HepG2 (cell line): ENCODE results near the gene BICRA. TPM values are rescaled to one million over a fixed set of nuclear protein-coding genes. Genes with fewer than 3 reads are reported as not detected.

Experiments used
- ARNT2 ChIP-seq: sonication (generic); formaldehyde crosslinking; IDR thresholded peaks from 2 replicates; pipeline ENCODE4 v1.8.0; 2022; ENCODE audit warnings: mild to moderate bottlenecking, low read depth, missing genetic modification reagents, moderate library complexity
- ATF7-NPFF ChIP-seq: sonication (generic); formaldehyde crosslinking; IDR thresholded peaks from 2 replicates; pipeline ENCODE4 v1.8.1; 2023; ENCODE audit warnings: mild to moderate bottlenecking, low read depth, missing genetic modification reagents, moderate library complexity
- FOXP4 ChIP-seq: sonication (generic); formaldehyde crosslinking; IDR thresholded peaks from 2 replicates; pipeline ENCODE4 v1.4.0; 2020; ENCODE audit warnings: missing genetic modification reagents
- MTA1 ChIP-seq: sonication (generic); formaldehyde crosslinking; IDR thresholded peaks from 2 replicates; pipeline ENCODE4 v1.4.0; 2020; ENCODE audit warnings: missing genetic modification reagents, mild to moderate bottlenecking, borderline replicate concordance
- NR1H2 ChIP-seq: sonication (generic); formaldehyde crosslinking; IDR thresholded peaks from 2 replicates; pipeline ENCODE4 v1.8.1; 2022; ENCODE audit warnings: low read depth, missing genetic modification reagents, borderline replicate concordance
- PLSCR1 ChIP-seq: sonication (generic); formaldehyde crosslinking; IDR thresholded peaks from 2 replicates; pipeline ENCODE4 v1.5.0; 2020; ENCODE audit warnings: missing genetic modification reagents, mild to moderate bottlenecking, borderline replicate concordance
- RFXAP ChIP-seq: sonication (generic); formaldehyde crosslinking; IDR thresholded peaks from 2 replicates; pipeline ENCODE4 v1.4.0; 2020; ENCODE audit warnings: missing genetic modification reagents, borderline replicate concordance
- SIN3A ChIP-seq: IDR thresholded peaks from 2 replicates; pipeline ENCODE4 v1.6.1; 2011; ENCODE audit warnings: low read depth, mild to moderate bottlenecking, control low read depth, low read length, borderline replicate concordance
- TCF12 ChIP-seq, 2 experiments: fragments of 450-650 bp in 1 of 2; sonication (generic) in 1 of 2; formaldehyde crosslinking in 1 of 2; IDR thresholded peaks; 2 replicates each; pipeline versions ENCODE4 v1.6.1 to v1.8.0; 2017 to 2022; ENCODE audit warnings: antibody characterized with exemption in 1 of 2, mild to moderate bottlenecking in 1 of 2, missing genetic modification reagents in 1 of 2, moderate library complexity in 1 of 2
- ZBTB10 ChIP-seq: sonication (generic); formaldehyde crosslinking; IDR thresholded peaks from 2 replicates; pipeline ENCODE4 v1.4.0; 2020; ENCODE audit warnings: missing genetic modification reagents, borderline replicate concordance
- ZBTB46 ChIP-seq: sonication (generic); formaldehyde crosslinking; IDR thresholded peaks from 2 replicates; pipeline ENCODE4 v1.4.0; 2020; ENCODE audit warnings: mild to moderate bottlenecking, missing genetic modification reagents, borderline replicate concordance
- ZNF12 ChIP-seq: sonication (generic); formaldehyde crosslinking; IDR thresholded peaks from 2 replicates; pipeline ENCODE4 v1.5.0; 2020; ENCODE audit warnings: missing genetic modification reagents
- ZNF136 ChIP-seq: sonication (generic); formaldehyde crosslinking; IDR thresholded peaks from 2 replicates; pipeline ENCODE4 v1.8.1; 2022; ENCODE audit warnings: low read depth, mild to moderate bottlenecking, moderate library complexity, missing genetic modification reagents
- ZNF597 ChIP-seq: sonication (generic); formaldehyde crosslinking; IDR thresholded peaks from 2 replicates; pipeline ENCODE4 v1.5.0; 2020; ENCODE audit warnings: missing genetic modification reagents
- ZNF652 ChIP-seq: IDR thresholded peaks from 2 replicates; pipeline ENCODE4 v1.6.1; 2016; ENCODE audit warnings: low read depth, borderline replicate concordance
- ZNF678 ChIP-seq: sonication (generic); formaldehyde crosslinking; IDR thresholded peaks from 2 replicates; pipeline ENCODE4 v1.4.0; 2020; ENCODE audit warnings: mild to moderate bottlenecking, missing genetic modification reagents
- ZNF724P ChIP-seq: sonication (generic); formaldehyde crosslinking; IDR thresholded peaks from 2 replicates; pipeline ENCODE4 v1.8.0; 2022; ENCODE audit warnings: missing genetic modification reagents, borderline replicate concordance
- ZNF747 ChIP-seq: sonication (generic); formaldehyde crosslinking; IDR thresholded peaks from 2 replicates; pipeline ENCODE4 v1.8.1; 2023; ENCODE audit warnings: missing genetic modification reagents, mild to moderate bottlenecking, borderline replicate concordance
- polyA plus RNA-seq, 8 experiments: library from polyadenylated mRNA; depleted of rRNA in 3 of 8; stranded (reverse) in 7 of 8; unstranded in 1 of 8; fragments of >200 nt; fragmentation: Illumina TruSeq in 4 of 8; extraction: Trizol in 4 of 8; gene quantifications; 2 replicates each; pipeline versions ENCODE4 v1.2.1 to v1.2.3, GENCODE V29; 2011 to 2016; ENCODE audit warnings: low read depth in 4 of 8, missing spikeins in 1 of 8, mixed read lengths in 1 of 8; ENCODE audit not compliant: insufficient read depth in 1 of 8
- total RNA-seq, 5 experiments: library from RNA; depleted of rRNA; stranded (reverse); fragments of >200 nt; fragmentation: Illumina TruSeq; extraction: Trizol; gene quantifications; 2 replicates each; pipeline ENCODE4 v1.2.3, GENCODE V29; 2016; ENCODE audit warnings: low read depth in 1 of 5

The BICRA gene
- total and polyA plus RNA-seq, 2 of the 13 experiments (the other 11 are each of a cell fraction or from before 2014, with no cell fraction given): 0.55 to 0.71 TPM

- TF ChIP-seq ZBTB46 (CRISPR knock-in tag): no peak
- TF ChIP-seq ZNF724P (CRISPR knock-in tag): no peak
- no peak for TF ChIP-seq TCF12 (IDR thresholded peaks at IDR 0.05)
- 0 out of 2 replicates have a peak, but pooled peaks have one; percentile 27 for TF ChIP-seq TCF12 (CRISPR knock-in tag; IDR thresholded peaks at IDR 0.05)
- 0 out of 2 replicates have a peak, but pooled peaks have one; percentile 18 for TF ChIP-seq FOXP4
- TF ChIP-seq ZNF12 (CRISPR knock-in tag): no peak
- 0 out of 2 replicates have a peak, but pooled peaks have one; percentile 26 for TF ChIP-seq RFXAP (CRISPR knock-in tag)
- no peak for TF ChIP-seq ZNF747 (CRISPR knock-in tag)
- no peak for TF ChIP-seq NR1H2
- TF ChIP-seq ZNF136: no peak
- TF ChIP-seq ZNF652 (CRISPR knock-in tag): no peak
- no peak for TF ChIP-seq MTA1 (CRISPR knock-in tag)
- no peak for TF ChIP-seq PLSCR1 (CRISPR knock-in tag)
- TF ChIP-seq ZNF678 (CRISPR knock-in tag): 0 out of 2 replicates have a peak, but pooled peaks have one; percentile 51
- no peak for TF ChIP-seq ATF7-NPFF (CRISPR knock-in tag)
- TF ChIP-seq ARNT2 (CRISPR knock-in tag): no peak
- TF ChIP-seq ZBTB10 (CRISPR knock-in tag): peak; percentile 77; the same call in 1 of the 2 replicates
- TF ChIP-seq SIN3A: peak; percentile 85; the same call in 1 of the 2 replicates
- TF ChIP-seq ZNF597 (CRISPR knock-in tag): no peak
Measured at GRCh38 chr19:47609906-47610894, 1.3 kb downstream of the BICRA start (continued).
